D721Med (cell line): Measurements from ENCODE around the gene CARD10.

Experiments
- DNase-seq: peaks from one replicate; pipeline ENCODE4 v3.0.0; 2011; ENCODE audit warnings: low spot score; ENCODE audit not compliant: insufficient read length
- FAIRE-seq: peaks from 2 replicates; lab custom pipeline; 2011; peaks lifted over from hg19 to GRCh38; lab: Jason Lieb, UNC
- TF ChIP-seq, protein P1 (sequence below): IDR thresholded peaks from 2 replicates; pipeline ENCODE4 v1.5.1; 2012; ENCODE audit warnings: mild to moderate bottlenecking, control low read depth; ENCODE audit not compliant: insufficient read depth; ENCODE audit errors: missing control alignments

Gene CARD10

DNA sequence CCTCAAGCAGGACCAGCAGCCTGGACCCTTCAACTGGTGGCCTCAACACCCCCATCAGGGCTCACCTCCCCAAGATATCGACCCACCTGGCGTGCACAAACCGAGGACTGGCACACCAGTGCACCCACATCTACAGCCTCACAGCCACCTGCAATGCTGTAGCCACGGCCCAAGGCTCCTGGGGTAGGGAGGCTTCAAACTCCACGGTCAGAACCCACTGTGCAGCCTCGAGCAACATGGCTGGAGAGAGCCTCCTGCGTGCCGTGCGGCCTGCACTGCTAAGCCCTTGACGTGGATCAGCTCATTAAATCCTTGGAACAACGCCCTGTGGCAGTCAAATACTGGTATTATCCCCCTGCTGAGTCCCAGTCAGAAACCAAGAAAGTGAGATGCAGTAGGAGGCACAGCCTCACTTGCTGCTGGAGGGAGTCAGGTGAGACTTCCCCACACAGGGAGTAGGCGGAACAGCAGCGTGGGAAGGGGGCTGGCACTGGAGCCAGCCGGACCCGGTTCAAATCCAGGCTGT lies 4.6 kb downstream of the CARD10 start:
- DNase-seq (no peak), FAIRE-seq (no peak)
- TF ChIP-seq, protein P1, sequence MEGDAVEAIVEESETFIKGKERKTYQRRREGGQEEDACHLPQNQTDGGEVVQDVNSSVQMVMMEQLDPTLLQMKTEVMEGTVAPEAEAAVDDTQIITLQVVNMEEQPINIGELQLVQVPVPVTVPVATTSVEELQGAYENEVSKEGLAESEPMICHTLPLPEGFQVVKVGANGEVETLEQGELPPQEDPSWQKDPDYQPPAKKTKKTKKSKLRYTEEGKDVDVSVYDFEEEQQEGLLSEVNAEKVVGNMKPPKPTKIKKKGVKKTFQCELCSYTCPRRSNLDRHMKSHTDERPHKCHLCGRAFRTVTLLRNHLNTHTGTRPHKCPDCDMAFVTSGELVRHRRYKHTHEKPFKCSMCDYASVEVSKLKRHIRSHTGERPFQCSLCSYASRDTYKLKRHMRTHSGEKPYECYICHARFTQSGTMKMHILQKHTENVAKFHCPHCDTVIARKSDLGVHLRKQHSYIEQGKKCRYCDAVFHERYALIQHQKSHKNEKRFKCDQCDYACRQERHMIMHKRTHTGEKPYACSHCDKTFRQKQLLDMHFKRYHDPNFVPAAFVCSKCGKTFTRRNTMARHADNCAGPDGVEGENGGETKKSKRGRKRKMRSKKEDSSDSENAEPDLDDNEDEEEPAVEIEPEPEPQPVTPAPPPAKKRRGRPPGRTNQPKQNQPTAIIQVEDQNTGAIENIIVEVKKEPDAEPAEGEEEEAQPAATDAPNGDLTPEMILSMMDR = no peak

DNA sequence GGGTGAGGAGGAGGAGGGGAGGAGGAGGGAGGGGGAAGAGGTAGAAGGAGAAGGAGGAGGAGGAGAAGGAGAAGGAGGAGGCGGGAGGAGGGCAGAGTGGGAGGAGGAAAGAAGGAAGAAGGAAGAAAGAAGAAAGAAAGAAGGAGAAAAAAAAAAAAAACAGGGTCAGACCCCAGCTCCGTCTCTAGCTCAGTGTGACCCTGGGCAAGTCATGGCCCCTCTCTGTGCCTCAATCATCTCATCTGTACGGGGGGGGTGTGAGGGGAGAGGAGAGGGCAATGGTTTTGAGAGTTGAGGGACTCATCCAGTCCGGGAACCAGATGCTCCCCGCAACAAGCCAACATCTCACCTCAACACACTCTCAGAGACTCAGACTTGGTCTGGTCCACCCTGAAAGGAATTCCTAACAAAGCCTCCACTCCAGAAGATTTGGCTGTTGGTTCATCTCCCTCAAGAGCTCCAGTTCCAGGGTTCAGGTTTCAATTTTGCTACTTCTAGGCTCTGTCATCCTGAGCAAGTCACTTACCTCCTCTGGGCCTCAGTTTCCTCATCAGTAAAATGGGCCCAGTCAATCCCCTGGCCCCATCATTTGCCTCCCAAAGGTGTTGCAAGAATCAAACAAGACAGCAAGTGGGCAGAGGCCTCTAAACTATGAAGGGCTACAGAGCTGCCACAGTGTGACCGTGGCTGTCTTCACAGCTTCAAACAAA lies 7.7 kb downstream of the CARD10 start:
- TF ChIP-seq, protein P1 = no peak
- FAIRE-seq = no peak
- no peak for DNase-seq

DNA sequence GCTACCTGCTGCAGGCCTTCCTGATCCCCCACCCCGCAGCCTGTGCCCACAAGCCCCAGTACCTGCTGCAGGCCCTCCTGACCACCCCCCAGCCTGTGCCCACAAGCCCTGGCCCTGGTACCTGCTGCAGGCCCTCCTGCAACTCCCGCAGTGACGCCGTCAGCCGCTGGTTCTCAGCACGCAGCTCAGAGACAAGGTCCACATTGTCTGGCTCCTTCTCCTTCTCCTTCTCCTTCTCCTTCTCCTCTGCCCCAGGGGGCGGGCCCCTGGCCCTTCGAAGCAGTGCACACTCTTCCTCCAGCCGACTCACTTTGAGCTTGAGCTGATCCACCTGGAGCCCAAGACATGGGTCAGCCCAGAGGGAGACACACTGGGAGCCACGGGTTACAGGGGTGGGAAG lies 9.1 kb downstream of the CARD10 start:
- TF ChIP-seq, protein P1 = no peak
- FAIRE-seq = no peak
- DNase-seq = no peak

GRCh38 chr22:37509059-37509860 lies 10.0 kb downstream of the CARD10 start:
- DNase-seq (no peak), FAIRE-seq (no peak)

DNA sequence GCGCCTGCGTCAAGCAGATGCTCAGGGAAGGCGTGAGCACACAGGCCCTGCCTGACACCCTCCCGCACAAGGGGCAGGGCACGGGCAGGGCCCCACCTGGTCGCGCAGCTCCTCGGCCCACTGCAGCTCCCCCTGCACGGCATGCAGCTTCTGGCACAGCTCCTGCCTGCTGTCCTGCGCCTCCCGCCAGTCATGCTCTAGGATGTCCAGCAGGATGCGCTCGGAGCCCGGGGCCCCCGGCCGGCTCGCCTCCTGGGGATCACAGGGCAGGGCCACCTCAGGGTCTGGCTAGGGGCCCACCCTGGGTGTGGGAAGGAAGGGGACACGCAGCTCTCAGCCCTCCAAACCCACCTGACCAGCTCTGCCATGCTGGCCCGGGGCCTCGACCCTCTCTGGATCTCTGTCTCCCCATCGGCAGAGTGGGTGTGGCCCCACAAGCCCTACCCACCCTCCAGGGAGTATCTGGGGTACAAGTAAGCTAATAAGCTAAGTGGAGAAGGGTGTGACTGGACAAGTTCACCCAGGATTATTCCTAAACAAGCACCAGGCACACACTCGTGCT lies 10.7 kb downstream of the CARD10 start:
- TF ChIP-seq, protein P1 = no peak
- no peak for FAIRE-seq
- no peak for DNase-seq

More at GRCh38 chr22:37509059-37509860, 10.0 kb downstream of the CARD10 start:
- TF ChIP-seq, protein P1 = no peak

- FAIRE-seq (no peak), DNase-seq (no peak)
- TF ChIP-seq, protein P1 = no peak
Measured at GRCh38 chr22:37507731-37508130, 11.5 kb downstream of the CARD10 start.
